OCI-LY7 (cell line): Measurements from ENCODE around the gene FBXO7. TPM values are rescaled to one million over a fixed set of nuclear protein-coding genes. Genes with fewer than 3 reads are reported as not detected.

ENCODE experiments used
- BruUV-seq: library from RNA; stranded (reverse); fragments of 400-500 nt; replicated peaks from 2 replicates; lab custom pipeline; 2021; lab: Mats Ljungman, UMichigan
- CTCF ChIA-PET: fragments of 300-600 bp; sonication (Branson Sonifier 250); formaldehyde crosslinking; loops from one replicate; lab custom pipeline; 2022; ENCODE audit warnings: antibody characterized with exemption; ENCODE audit not compliant: unreplicated experiment; lab: Charles Lee
- POLR2A ChIA-PET: fragments of 300-600 bp; sonication (Branson Sonifier 250); formaldehyde crosslinking; loops from one replicate; lab custom pipeline; 2022; ENCODE audit warnings: antibody characterized with exemption; lab: Charles Lee
- DNase-seq: peaks from one replicate; pipeline ENCODE4 v3.0.0-alpha.2; 2015; ENCODE audit warnings: low spot score
- H2AFZ ChIP-seq: fragments of 200-600 bp; sonication (generic), shearing (Covaris generic); 2 replicates; pipeline ENCODE4 v1.6.1; 2014; ENCODE audit warnings: mild to moderate bottlenecking, antibody characterized with exemption, low read length, moderate library complexity
- H3K27ac ChIP-seq: fragments of 200-600 bp; sonication (generic); 2 replicates; pipeline ENCODE4 v1.5.1; 2014; ENCODE audit warnings: mixed run types, low read depth, mild to moderate bottlenecking, moderate library complexity, low read length, inconsistent platforms; ENCODE audit not compliant: poor library complexity, severe bottlenecking
- H3K36me3 ChIP-seq: fragments of 200-600 bp; sonication (generic); 2 replicates; pipeline ENCODE4 v1.6.1; 2014; ENCODE audit warnings: mild to moderate bottlenecking, antibody characterized with exemption, low read length, moderate library complexity, mixed read lengths; ENCODE audit not compliant: insufficient read depth
- H3K4me1 ChIP-seq: fragments of 200-600 bp; sonication (generic); 2 replicates; pipeline ENCODE4 v1.5.1; 2014; ENCODE audit warnings: mild to moderate bottlenecking, low read length; ENCODE audit not compliant: insufficient read depth, poor library complexity, severe bottlenecking
- H3K4me2 ChIP-seq: fragments of 200-600 bp; sonication (generic); 2 replicates; pipeline ENCODE4 v1.6.1; 2014; ENCODE audit warnings: mild to moderate bottlenecking, low read length
- H3K4me3 ChIP-seq: fragments of 200-600 bp; sonication (generic); 2 replicates; pipeline ENCODE4 v1.5.1; 2014; ENCODE audit warnings: mild to moderate bottlenecking, low read depth, low read length; ENCODE audit not compliant: poor library complexity, severe bottlenecking
- H3K79me2 ChIP-seq: fragments of 200-600 bp; sonication (generic); 2 replicates; pipeline ENCODE4 v1.6.1; 2016; ENCODE audit warnings: low read depth, mild to moderate bottlenecking, low read length, moderate library complexity, mixed read lengths; ENCODE audit not compliant: insufficient read depth
- H3K9me2 ChIP-seq: fragments of 200-600 bp; sonication (generic); 2 replicates; pipeline ENCODE4 v1.6.1; 2016; ENCODE audit warnings: mild to moderate bottlenecking, low read length, mixed read lengths; ENCODE audit not compliant: insufficient read depth
- H3K9me3 ChIP-seq: fragments of 200-600 bp; sonication (generic); 2 replicates; pipeline ENCODE4 v1.6.1; 2014; ENCODE audit warnings: mild to moderate bottlenecking, mixed run types, low read length, mixed read lengths
- H4K20me1 ChIP-seq: fragments of 200-600 bp; sonication (generic); 2 replicates; pipeline ENCODE4 v1.6.1; 2014; ENCODE audit warnings: mild to moderate bottlenecking, antibody characterized with exemption, low read length, moderate library complexity, mixed read lengths; ENCODE audit not compliant: insufficient read depth
- EZH2phosphoT487 ChIP-seq: fragments of 200-600 bp; sonication (generic); IDR thresholded peaks from 2 replicates; pipeline ENCODE4 v1.6.1; 2018; ENCODE audit warnings: low read depth, borderline replicate concordance, mild to moderate bottlenecking, mixed run types, antibody characterized with exemption, low read length, moderate library complexity, mixed read lengths
- intact Hi-C: fragments of 100-400 bp; cut with micrococcal nuclease; formaldehyde crosslinking; loops from one replicate; pipeline ENCODE4 v1.10.0; 2022; ENCODE audit not compliant: unreplicated experiment
- total RNA-seq, 2 experiments: library from RNA; depleted of rRNA in 1 of 2; stranded (reverse); fragments of >200 nt in 1 of 2; shearing (Covaris generic) in 1 of 2; gene quantifications; 2 replicates each; pipeline ENCODE4 v1.2.3, GENCODE V29; 2014 to 2022
- TF ChIP-seq, protein P1 (sequence below): fragments of 200-600 bp; sonication (generic); conservative IDR thresholded peaks from 2 replicates; pipeline ENCODE4 v1.5.1; 2014; ENCODE audit warnings: mild to moderate bottlenecking, antibody characterized with exemption, low read length, moderate library complexity, mixed read lengths

Gene FBXO7
- total RNA-seq, 2 experiments from 2014 or later = 73.8 to 81.9 TPM

DNA sequence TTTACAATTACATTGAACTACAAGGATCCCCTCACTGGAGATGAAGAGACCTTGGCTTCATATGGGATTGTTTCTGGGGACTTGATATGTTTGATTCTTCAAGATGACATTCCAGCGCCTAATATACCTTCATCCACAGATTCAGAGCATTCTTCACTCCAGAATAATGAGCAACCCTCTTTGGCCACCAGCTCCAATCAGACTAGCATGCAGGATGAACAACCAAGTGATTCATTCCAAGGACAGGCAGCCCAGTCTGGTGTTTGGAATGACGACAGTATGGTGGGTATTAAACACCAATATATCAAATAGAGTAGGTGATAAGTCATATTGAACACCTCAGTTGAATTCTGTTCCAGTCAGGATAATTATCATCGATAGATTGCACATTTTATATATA lies 4.4 kb downstream of the FBXO7 start:
- intact Hi-C loops = loop anchor here (5.0 to 10.0 kb wide), 4 partner anchors 274 to 984 kb away; partner anchors contain the start of genes DEPDC5, PRR14L, RFPL2 and SFI1
- H3K4me2 ChIP-seq = no peak overlapping the region
- ChIA-PET CTCF (no interaction called here), POLR2A (interaction anchor here (0.6 kb wide), 1 partner anchor 443 kb away, joined by 3 read pairs; no protein-coding TSS in a partner anchor)
- no peaks in the 10 kb centered on the region for H3K9me2 ChIP-seq
- no TSS peak for BruUV-seq
- no peaks in the 10 kb centered on the region for H3K9me3 ChIP-seq
- peaks cover 31% of the 10 kb centered on the region for H4K20me1 ChIP-seq
- DNase-seq = no peak
- H2AFZ ChIP-seq = no peak overlapping the region
- H3K4me1 ChIP-seq = peaks cover 24% of the 10 kb centered on the region
- H3K4me3 ChIP-seq = no peak overlapping the region
- H3K36me3 ChIP-seq = peaks cover 40% of the 10 kb centered on the region
- H3K27ac ChIP-seq = no peak overlapping the region
- TF ChIP-seq, protein P1, sequence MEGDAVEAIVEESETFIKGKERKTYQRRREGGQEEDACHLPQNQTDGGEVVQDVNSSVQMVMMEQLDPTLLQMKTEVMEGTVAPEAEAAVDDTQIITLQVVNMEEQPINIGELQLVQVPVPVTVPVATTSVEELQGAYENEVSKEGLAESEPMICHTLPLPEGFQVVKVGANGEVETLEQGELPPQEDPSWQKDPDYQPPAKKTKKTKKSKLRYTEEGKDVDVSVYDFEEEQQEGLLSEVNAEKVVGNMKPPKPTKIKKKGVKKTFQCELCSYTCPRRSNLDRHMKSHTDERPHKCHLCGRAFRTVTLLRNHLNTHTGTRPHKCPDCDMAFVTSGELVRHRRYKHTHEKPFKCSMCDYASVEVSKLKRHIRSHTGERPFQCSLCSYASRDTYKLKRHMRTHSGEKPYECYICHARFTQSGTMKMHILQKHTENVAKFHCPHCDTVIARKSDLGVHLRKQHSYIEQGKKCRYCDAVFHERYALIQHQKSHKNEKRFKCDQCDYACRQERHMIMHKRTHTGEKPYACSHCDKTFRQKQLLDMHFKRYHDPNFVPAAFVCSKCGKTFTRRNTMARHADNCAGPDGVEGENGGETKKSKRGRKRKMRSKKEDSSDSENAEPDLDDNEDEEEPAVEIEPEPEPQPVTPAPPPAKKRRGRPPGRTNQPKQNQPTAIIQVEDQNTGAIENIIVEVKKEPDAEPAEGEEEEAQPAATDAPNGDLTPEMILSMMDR = no peak
- TF ChIP-seq EZH2phosphoT487 = no peak
- peaks cover 82% of the 10 kb centered on the region for H3K79me2 ChIP-seq

GRCh38 chr22:32480238-32480637 lies 5.6 kb downstream of the FBXO7 start:
- no peak overlapping the region for H2AFZ ChIP-seq
- peaks cover 31% of the 10 kb centered on the region for H4K20me1 ChIP-seq
- H3K4me2 ChIP-seq = peak overlapping the region; percentile 28; the same call in 1 of the 2 replicates
- no TSS peak for BruUV-seq
- ChIA-PET POLR2A (no interaction called here), CTCF (no interaction called here)
- no peaks in the 10 kb centered on the region for H3K9me3 ChIP-seq
- DNase-seq = peak; percentile 9
- no peak overlapping the region for H3K4me3 ChIP-seq
- no peak for TF ChIP-seq EZH2phosphoT487
- TF ChIP-seq, protein P1 = no peak
- no peak overlapping the region for H3K27ac ChIP-seq
- intact Hi-C loops = no loop called here
- no peaks in the 10 kb centered on the region for H3K9me2 ChIP-seq
- peaks cover 82% of the 10 kb centered on the region for H3K79me2 ChIP-seq
- peaks cover 24% of the 10 kb centered on the region for H3K4me1 ChIP-seq
- H3K36me3 ChIP-seq = peaks cover 51% of the 10 kb centered on the region

DNA sequence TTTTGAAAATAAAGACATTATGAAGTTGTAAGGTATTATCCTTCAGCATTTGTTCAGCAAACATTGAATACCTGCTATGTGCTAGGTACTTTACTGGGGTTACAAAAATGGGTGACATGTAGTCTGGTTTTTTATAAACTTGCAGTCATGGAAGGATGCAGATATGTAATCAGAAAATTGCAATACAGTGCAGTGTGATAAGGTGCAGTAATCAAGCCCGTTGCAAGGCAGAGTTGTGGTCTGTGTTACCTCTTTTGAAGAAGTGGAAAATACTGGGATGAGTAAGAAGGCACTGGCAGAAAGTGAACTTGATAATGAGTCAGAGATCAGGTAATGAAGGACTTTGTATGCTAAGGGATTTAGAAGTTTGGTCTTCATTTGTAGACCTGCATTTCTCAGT lies 8.1 kb downstream of the FBXO7 start:
- Histone ChIP-seq H4K20me1 (peaks cover 14% of the 10 kb centered on the region), H3K4me1 (peaks cover 10% of the 10 kb centered on the region), H3K79me2 (peaks cover 57% of the 10 kb centered on the region), H3K36me3 (peaks cover 76% of the 10 kb centered on the region), H2AFZ (no peak overlapping the region), H3K27ac (no peak overlapping the region), H3K9me3 (no peaks in the 10 kb centered on the region), H3K4me2 (no peak overlapping the region), H3K4me3 (no peak overlapping the region), H3K9me2 (no peaks in the 10 kb centered on the region)
- POLR2A ChIA-PET = interaction anchor here (1.0 kb wide), 1 partner anchor 181 kb away, joined by 3 read pairs; no protein-coding TSS in a partner anchor
- CTCF ChIA-PET = no interaction called here
- no peak for TF ChIP-seq EZH2phosphoT487
- TF ChIP-seq, protein P1 = no peak
- DNase-seq = no peak
- intact Hi-C loops = no loop called here
- BruUV-seq = no TSS peak
